ENCODE measurements around the gene USP17L10. TPM values are rescaled to one million over a fixed set of nuclear protein-coding genes. Genes with fewer than 3 reads are reported as not detected.

Gene USP17L10
- not detected in 2 replicates for total RNA-seq

GRCh38 chr4:9210357-9210756 lies at the start of gene USP17L10:
Gene USP17L10 (plus strand): TSS chr4:9210657. CDS start chr4:9210657, 0 bp downstream.

GRCh38 chr4:9169791-9170459 lies 40.5 kb upstream of the USP17L10 start, which contains the start of gene FAM90A26:
Gene FAM90A26 (plus strand): TSS chr4:9170409. CDS start chr4:9173173, 2,764 bp downstream.

GRCh38 chr4:9215105-9215504 lies 4.6 kb downstream of the USP17L10 start, which contains the start of gene USP17L11:
Gene USP17L11 (plus strand): TSS chr4:9215405. CDS start chr4:9215405, 0 bp downstream.

GRCh38 chr4:9219852-9220251 lies 9.4 kb downstream of the USP17L10 start, which contains the start of gene USP17L12:
Gene USP17L12 (plus strand): TSS chr4:9220152. CDS start chr4:9220152, 0 bp downstream.

GRCh38 chr4:9224596-9224995 lies 14.1 kb downstream of the USP17L10 start, which contains the start of gene USP17L13:
Gene USP17L13 (plus strand): TSS chr4:9224896. CDS start chr4:9224896, 0 bp downstream.

GRCh38 chr4:9234085-9234484 lies 23.6 kb downstream of the USP17L10 start, which contains the start of gene USP17L15:
Gene USP17L15 (plus strand): TSS chr4:9234385. CDS start chr4:9234385, 0 bp downstream.

GRCh38 chr4:9243579-9243978 lies 33.1 kb downstream of the USP17L10 start, which contains the start of gene USP17L17:
Gene USP17L17 (plus strand): TSS chr4:9243879. CDS start chr4:9243879, 0 bp downstream.

GRCh38 chr4:9247953-9248680 lies 37.7 kb downstream of the USP17L10 start, which contains the start of gene USP17L18:
Gene USP17L18 (plus strand): TSS chr4:9248630. CDS start chr4:9248630, 0 bp downstream.

GRCh38 chr4:9253078-9253477 lies 42.6 kb downstream of the USP17L10 start, which contains the start of gene USP17L19:
Gene USP17L19 (plus strand): TSS chr4:9253378. CDS start chr4:9253378, 0 bp downstream.

GRCh38 chr4:9257824-9258223 lies 47.4 kb downstream of the USP17L10 start, which contains the start of gene USP17L20:
Gene USP17L20 (plus strand): TSS chr4:9258124. CDS start chr4:9258124, 0 bp downstream.

Other genes starting within 250 kb of the USP17L10 start
- gene FAM90A26, start 40.2 kb upstream of the USP17L10 start, total RNA-seq, result not detected in 2 replicates
- not detected in 2 replicates for gene USP17L11, start 4.7 kb downstream of the USP17L10 start, total RNA-seq
- not detected in 2 replicates for gene USP17L12, start 9.5 kb downstream of the USP17L10 start, total RNA-seq
- gene USP17L13, start 14.2 kb downstream of the USP17L10 start, total RNA-seq, result not detected in 2 replicates
- not detected in 2 replicates for gene USP17L15, start 23.7 kb downstream of the USP17L10 start, total RNA-seq
- gene USP17L17, start 33.2 kb downstream of the USP17L10 start, total RNA-seq, result not detected in 2 replicates
- not detected in 2 replicates for gene USP17L18, start 38.0 kb downstream of the USP17L10 start, total RNA-seq
- not detected in 2 replicates for gene USP17L19, start 42.7 kb downstream of the USP17L10 start, total RNA-seq
- gene USP17L20, start 47.5 kb downstream of the USP17L10 start, total RNA-seq, result not detected in 2 replicates
- not detected in 2 replicates for gene USP17L21, start 52.2 kb downstream of the USP17L10 start, total RNA-seq
- gene USP17L22, start 57.0 kb downstream of the USP17L10 start, total RNA-seq, result not detected in 2 replicates
- not detected in 2 replicates for gene USP17L24, start 114.5 kb downstream of the USP17L10 start, total RNA-seq
- not detected in 2 replicates for gene USP17L25, start 119.3 kb downstream of the USP17L10 start, total RNA-seq
- not detected in 2 replicates for gene USP17L26, start 124.0 kb downstream of the USP17L10 start, total RNA-seq
- not detected in 2 replicates for gene USP17L5, start 128.7 kb downstream of the USP17L10 start, total RNA-seq
- gene USP17L27, start 133.5 kb downstream of the USP17L10 start, total RNA-seq, result not detected in 2 replicates
- gene USP17L28, start 138.2 kb downstream of the USP17L10 start, total RNA-seq, result not detected in 2 replicates
- not detected in 2 replicates for gene USP17L29, start 143.0 kb downstream of the USP17L10 start, total RNA-seq
- not detected in 2 replicates for gene USP17L30, start 152.5 kb downstream of the USP17L10 start, total RNA-seq
- gene DEFB131A, start 233.8 kb downstream of the USP17L10 start, total RNA-seq, result not detected in 2 replicates

All from smooth muscle cell of trachea (primary cell).